ENCODE results near the gene BACH2.

- TF ChIP-seq, protein P1, sequence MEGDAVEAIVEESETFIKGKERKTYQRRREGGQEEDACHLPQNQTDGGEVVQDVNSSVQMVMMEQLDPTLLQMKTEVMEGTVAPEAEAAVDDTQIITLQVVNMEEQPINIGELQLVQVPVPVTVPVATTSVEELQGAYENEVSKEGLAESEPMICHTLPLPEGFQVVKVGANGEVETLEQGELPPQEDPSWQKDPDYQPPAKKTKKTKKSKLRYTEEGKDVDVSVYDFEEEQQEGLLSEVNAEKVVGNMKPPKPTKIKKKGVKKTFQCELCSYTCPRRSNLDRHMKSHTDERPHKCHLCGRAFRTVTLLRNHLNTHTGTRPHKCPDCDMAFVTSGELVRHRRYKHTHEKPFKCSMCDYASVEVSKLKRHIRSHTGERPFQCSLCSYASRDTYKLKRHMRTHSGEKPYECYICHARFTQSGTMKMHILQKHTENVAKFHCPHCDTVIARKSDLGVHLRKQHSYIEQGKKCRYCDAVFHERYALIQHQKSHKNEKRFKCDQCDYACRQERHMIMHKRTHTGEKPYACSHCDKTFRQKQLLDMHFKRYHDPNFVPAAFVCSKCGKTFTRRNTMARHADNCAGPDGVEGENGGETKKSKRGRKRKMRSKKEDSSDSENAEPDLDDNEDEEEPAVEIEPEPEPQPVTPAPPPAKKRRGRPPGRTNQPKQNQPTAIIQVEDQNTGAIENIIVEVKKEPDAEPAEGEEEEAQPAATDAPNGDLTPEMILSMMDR (IDR thresholded peaks at IDR 0.05; ENCODE audit: insufficient read depth, low read length), result no peak
- TF ChIP-seq POLR2AphosphoS5 (IDR thresholded peaks at IDR 0.05; ENCODE audit: low read depth), result no peak
These were observed 352.4 kb downstream of the BACH2 start for GRCh38 chr6:89944181-89944755.
